GM13977 (cell line): Measurements from ENCODE around the gene SAGE1.
"Not testable (repeated sequence)": the region's sequence is repeated elsewhere in the genome, so short reads cannot be mapped to it uniquely, and the experiment has no call there.

Experiments
- DNase-seq: peaks from one replicate; pipeline ENCODE4 v3.0.0; 2012; ENCODE audit warnings: low spot score
- in situ Hi-C: fragments of 300-500 bp; cut with MboI; formaldehyde crosslinking; loops from one replicate; pipeline ENCODE4 v1.12.0; 2022; ENCODE audit warnings: low sequenced_read_pairs, low pct_unique_long_range_greater_than_20kb, mixed read lengths, inconsistent platforms; ENCODE audit not compliant: unreplicated experiment
- TF ChIP-seq, protein P1 (sequence below): IDR thresholded peaks from 2 replicates; pipeline ENCODE4 v1.5.1; 2012; ENCODE audit warnings: mild to moderate bottlenecking, control low read depth; ENCODE audit not compliant: insufficient read depth; ENCODE audit errors: extremely low read depth, missing control alignments

SAGE1 gene, protein sequence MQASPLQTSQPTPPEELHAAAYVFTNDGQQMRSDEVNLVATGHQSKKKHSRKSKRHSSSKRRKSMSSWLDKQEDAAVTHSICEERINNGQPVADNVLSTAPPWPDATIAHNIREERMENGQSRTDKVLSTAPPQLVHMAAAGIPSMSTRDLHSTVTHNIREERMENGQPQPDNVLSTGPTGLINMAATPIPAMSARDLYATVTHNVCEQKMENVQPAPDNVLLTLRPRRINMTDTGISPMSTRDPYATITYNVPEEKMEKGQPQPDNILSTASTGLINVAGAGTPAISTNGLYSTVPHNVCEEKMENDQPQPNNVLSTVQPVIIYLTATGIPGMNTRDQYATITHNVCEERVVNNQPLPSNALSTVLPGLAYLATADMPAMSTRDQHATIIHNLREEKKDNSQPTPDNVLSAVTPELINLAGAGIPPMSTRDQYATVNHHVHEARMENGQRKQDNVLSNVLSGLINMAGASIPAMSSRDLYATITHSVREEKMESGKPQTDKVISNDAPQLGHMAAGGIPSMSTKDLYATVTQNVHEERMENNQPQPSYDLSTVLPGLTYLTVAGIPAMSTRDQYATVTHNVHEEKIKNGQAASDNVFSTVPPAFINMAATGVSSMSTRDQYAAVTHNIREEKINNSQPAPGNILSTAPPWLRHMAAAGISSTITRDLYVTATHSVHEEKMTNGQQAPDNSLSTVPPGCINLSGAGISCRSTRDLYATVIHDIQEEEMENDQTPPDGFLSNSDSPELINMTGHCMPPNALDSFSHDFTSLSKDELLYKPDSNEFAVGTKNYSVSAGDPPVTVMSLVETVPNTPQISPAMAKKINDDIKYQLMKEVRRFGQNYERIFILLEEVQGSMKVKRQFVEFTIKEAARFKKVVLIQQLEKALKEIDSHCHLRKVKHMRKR

DNA sequence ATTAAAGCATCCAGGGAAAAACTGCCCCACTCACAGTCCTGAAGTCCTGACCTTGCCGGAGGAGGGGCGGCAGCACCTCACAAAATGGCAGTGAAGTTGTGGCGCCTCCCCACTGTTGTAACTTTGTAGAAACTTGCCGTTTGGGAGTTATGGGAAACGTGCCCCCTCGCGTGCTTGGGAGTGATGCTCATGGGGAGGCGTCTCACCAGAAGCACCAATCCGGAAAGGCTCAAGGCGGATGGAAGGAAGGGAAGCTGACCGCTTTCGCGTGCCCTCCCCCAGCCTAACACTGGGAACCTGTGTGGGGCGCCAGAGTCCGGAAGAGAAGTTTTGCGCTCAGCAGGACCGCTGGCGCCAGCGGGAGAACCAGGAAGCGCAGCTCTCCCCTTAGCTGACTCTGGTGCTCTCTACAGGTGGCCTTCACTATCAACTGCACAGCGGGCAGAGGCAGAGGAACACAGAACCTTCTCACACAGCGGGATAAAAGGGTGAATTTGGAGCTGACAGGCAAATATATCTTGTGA lies at the start of gene SAGE1, which contains the start of gene CT45A10:
Gene SAGE1 (plus strand): TSS at position 423 of the 524 bp plus-strand sequence. CDS start 2,527 bp downstream, outside the sequence.
Gene CT45A10 (minus strand): TSS at position 151 of the 524 bp plus-strand sequence. CDS start 8,100 bp downstream, outside the sequence.
- no peak for DNase-seq
- TF ChIP-seq, protein P1, sequence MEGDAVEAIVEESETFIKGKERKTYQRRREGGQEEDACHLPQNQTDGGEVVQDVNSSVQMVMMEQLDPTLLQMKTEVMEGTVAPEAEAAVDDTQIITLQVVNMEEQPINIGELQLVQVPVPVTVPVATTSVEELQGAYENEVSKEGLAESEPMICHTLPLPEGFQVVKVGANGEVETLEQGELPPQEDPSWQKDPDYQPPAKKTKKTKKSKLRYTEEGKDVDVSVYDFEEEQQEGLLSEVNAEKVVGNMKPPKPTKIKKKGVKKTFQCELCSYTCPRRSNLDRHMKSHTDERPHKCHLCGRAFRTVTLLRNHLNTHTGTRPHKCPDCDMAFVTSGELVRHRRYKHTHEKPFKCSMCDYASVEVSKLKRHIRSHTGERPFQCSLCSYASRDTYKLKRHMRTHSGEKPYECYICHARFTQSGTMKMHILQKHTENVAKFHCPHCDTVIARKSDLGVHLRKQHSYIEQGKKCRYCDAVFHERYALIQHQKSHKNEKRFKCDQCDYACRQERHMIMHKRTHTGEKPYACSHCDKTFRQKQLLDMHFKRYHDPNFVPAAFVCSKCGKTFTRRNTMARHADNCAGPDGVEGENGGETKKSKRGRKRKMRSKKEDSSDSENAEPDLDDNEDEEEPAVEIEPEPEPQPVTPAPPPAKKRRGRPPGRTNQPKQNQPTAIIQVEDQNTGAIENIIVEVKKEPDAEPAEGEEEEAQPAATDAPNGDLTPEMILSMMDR, result no peak
- in situ Hi-C loops, result no loop called here

DNA sequence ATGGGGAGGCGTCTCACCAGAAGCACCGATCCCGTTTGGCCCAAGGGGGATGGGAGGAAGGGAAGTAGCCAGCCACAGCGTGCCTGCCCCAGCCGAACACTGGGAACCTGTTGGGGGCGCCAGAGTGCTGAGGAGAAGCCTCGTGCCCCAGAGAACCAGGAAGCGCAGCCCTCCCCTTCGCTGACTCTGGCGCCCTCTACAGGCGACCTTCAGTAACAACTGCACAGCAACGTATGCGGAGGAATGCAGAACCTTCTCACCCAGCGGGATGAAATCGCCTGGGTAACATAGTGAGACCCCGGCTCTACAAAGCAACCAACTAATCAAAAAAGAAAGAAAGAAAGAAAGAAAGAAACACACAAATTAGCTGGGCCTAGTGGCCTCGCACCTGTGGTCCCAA lies 39.1 kb upstream of the SAGE1 start, which contains the start of gene CT45A8:
Gene CT45A8 (minus strand): TSS at position 101 of the 400 bp plus-strand sequence. CDS start 3,755 bp downstream, outside the sequence.
- in situ Hi-C loops, result not testable (repeated sequence)

GRCh38 chrX:135871712-135872111 lies 21.8 kb upstream of the SAGE1 start, which contains the start of gene CT45A9:
TSS of gene CT45A9 (minus strand) at chrX:135871812. CDS start at chrX:135868061, 3,751 bp downstream.
- in situ Hi-C loops, result not testable (repeated sequence)

More for the DNA sequence above, 39.1 kb upstream of the SAGE1 start, which contains the start of gene CT45A8:
- DNase-seq, result not testable (repeated sequence)

DNA sequence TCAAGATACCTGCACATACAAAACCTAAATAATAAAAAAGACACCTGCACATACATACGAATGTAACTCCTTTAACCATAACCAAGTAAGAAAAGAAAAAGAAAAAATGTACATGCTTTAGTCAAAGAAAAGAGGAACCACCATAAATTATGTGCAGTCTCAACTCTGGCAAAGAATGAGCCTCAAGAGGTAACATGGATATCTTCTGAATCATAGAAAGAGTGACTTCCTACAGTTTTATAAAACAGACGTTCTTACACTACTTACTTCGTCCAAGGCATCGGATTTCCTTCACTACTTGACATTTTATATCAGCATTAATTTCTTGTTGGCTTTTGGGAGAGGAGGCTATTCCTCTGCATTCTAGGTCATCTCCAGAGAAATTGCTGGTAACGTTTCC lies 10.8 kb upstream of the SAGE1 start:
- in situ Hi-C loops, DNase-seq: not testable (repeated sequence)

More at GRCh38 chrX:135871712-135872111, 21.8 kb upstream of the SAGE1 start, which contains the start of gene CT45A9:
- DNase-seq, result not testable (repeated sequence)

DNA sequence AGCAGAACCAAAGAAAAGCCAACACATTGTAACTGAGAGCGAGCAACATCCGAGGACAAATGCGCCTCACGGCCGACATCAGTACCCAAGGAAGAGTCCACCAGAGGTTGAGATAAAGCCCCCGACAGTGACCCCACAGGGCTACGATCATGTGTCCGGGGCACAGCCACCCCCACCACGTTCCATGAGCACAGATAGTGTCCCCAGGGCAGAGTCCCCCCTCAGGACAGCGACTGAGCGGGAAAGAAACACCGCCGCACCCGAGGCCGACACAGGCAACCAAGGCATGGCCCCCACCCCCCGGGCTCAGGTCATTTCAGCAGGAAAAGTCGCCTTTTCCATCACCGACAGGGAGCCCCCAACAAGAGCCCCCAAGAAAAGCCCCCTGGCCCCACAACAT lies 5.3 kb upstream of the SAGE1 start:
- in situ Hi-C loops, DNase-seq: not testable (repeated sequence)

- in situ Hi-C loops, DNase-seq: not testable (repeated sequence)
- TF ChIP-seq, protein P1, result peak; percentile 50
Observed at GRCh38 chrX:135888976-135889375, 4.5 kb upstream of the SAGE1 start.

DNA sequence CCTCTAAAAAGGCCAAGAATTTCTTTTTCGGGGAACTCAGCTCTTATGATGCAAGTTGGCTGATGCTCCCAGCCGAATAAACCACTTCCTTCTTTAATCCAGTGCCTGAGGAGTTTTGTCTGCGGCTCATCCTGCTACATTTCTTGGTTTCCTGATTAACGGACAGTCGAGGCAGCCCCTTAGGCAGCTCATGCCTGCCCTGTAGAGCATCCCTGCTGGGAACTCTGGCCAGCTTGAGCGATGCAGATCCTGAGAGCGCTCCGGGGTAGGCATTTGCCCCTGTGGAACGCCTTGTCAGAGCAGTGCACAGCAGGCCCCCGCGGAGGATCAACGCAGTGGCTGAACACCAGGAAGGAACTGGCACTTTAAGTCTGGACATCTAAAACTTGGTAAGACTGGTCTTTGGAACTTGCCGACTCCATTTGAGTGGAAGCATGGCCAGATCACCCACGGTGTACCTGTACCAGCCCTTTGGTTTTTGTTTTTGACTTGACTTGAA lies 3.4 kb upstream of the SAGE1 start:
- no peak for DNase-seq
- TF ChIP-seq, protein P1, result no peak
- in situ Hi-C loops, result no loop called here

DNA sequence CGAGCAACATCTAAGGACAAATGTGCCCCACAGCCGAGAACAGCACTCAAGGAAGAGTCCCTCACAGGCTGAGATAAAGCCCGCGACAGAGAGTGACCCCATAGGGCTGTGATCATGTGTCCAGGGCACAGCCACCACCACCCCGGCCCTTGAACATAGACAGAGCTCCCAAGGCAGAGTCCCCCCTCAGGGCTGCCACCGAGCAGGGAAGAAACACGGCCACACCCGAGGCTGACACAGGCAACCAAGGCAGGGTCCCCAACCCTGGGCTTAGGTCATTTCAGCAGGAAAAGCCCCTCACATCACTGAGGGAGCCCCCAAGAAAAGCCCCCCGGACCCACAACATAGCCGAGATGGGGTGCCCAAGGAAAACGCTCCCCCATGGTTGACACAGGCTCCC lies 735 bp upstream of the SAGE1 start:
- no peak for DNase-seq
- in situ Hi-C loops, result no loop called here
- TF ChIP-seq, protein P1, result no peak
